Eye (tissue), 1 donor: ENCODE data around the gene SSC5D.
"Not testable (repeated sequence)": the region's sequence is repeated elsewhere in the genome, so short reads cannot be mapped to it uniquely, and the experiment has no call there.

ENCODE experiments used
- DNase-seq: peaks from one replicate; pipeline ENCODE4 v3.0.0-alpha.2; 2015

The SSC5D gene

DNA sequence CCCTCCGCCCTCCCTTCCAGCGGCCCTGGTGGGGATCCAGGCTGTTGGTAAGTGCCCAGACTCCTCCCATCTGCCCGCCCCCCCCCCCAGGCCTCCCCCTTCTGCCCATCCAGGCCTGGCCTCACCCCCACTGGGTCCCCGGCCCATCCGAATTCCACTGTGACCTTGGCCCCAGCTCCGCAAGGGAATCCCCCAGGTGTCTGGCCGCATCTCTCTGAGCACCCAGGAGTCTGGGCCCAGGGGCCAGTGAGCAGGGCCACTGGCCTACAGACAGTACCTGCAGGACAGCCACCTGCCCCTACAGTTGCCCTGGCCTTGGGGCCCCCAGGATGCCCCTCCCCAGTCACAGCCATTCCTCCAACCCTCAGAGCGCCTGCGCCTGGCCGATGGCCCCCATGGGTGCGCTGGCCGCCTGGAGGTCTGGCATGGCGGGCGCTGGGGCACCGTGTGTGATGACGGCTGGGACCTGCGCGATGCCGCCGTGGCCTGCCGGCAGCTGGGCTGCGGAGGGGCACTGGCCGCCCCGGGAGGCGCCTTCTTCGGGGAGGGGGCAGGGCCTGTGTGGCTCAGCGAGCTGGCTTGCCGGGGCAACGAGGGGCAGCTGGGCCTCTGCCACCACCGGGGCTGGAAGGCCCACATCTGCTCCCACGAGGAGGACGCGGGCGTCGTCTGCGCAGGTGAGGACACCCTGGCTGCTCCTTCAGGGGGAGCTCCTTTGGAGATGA is 912 bp downstream of the SSC5D start:
- DNase-seq: no peak

DNA sequence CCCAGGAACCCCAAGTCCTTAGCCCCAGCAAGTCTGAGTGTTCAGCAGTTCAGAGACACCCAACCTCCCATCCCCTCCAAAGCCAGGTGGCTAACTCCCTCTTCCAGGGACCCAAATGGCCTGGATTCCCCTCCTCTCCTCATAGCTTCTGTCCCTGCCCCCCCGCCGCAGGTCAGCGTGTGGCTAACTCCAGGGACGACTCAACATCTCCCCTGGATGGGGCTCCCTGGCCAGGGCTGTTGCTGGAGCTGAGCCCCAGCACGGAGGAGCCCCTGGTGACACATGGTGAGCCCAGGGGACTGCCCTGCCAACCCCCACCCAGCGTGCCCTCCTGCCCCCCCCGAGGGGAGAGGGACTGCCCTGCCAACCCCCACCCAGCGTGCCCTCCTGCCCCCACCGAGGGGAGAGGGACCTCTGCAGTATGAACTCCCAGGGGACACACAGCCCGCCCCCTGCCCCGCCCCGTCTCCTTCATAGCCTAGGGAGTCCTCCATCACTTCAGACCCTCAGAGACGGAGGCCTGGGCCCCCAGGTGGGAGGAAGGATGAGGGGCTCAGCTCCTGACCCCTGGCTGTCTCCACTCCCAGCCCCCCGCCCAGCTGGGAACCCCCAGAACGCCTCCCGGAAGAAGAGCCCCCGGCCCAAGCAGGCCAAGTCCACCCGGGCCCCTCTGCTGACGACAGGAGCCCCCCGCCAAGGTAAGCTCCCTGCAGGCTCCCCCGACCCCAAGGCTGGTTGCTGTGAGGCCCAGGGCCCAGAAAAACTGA is 1.7 kb downstream of the SSC5D start:
- DNase-seq: no peak

DNA sequence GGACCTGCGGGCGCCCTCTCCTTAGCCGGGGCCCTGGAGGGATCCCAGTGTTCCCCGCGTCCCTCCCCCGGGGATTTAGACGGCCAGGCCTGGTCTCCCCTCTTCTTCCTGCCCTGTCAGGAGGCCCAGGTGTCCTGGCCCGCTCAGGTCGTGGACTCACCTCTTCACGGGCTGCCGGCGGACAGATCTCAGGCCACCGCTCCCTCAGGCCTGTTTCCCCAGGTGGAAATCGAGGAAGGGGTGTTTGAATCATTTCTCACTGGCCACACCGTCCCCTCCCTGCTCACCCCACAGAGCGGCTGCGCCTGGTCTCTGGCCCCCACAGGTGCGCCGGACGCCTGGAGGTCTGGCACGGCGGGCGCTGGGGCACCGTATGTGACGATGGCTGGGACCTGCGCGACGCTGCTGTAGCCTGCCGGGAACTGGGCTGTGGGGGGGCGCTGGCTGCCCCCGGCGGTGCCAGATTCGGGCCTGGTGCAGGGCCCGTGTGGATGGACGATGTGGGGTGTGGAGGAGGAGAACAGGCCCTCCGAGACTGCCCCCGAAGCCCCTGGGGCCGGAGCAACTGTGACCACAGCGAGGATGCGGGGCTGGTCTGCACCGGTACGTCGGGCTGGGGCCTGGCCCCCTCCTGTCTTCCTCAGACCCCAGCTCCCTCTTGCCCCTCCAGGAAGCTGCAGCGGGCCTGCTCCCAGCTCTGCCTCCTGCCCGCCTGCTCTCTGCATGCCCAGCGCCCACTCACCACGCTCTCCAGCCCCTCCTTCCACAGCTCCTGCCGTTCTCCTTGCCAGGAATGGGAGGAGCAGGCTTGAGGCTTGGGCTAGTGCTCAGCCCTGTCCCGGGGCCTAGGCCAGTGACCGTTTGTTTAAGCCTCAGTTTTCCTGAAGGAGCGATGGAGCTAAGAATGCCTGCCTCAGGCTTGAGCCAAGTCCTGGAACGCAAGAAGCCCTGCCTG is 2.5 kb downstream of the SSC5D start:
- no peak for DNase-seq

DNA sequence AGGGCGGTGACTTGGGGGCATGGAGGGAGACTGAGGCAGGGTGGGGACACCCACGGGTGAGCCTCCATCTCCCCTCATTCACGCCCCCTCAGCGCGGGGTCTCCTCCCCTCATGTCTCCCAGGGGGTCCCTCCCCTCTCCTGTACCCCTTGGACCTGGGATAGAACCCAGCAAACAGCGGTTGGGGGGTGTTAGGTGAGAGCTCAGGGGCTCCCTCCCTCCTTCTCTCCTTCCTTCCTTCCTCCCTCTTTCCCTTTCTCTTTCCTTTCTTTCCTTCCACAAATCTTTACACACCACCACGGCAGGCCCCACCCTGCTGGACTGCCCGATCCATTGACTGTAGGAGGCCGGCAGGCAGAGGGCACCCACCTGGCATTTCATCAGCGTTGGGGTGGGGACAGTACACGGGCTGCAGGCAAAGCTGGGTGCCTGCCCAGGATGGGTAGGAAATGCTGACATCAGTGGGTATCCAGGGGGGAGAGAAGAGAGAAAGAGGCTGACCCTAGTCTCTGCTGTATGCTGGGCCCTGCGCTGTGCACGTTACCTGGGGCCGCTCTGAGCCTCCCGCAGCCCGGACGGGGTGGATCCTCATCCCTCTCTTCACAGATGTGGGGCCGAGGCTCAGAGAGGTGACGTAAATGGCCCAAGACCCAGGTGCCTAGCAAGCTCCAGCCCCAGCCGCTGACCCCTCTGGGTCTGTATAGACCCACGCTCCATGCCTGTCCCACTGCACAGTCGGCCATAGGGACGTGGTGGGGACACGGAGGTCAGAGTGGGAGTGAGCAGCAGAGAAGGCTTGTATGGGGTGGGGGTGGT is 3.5 kb downstream of the SSC5D start:
- no peak for DNase-seq

DNA sequence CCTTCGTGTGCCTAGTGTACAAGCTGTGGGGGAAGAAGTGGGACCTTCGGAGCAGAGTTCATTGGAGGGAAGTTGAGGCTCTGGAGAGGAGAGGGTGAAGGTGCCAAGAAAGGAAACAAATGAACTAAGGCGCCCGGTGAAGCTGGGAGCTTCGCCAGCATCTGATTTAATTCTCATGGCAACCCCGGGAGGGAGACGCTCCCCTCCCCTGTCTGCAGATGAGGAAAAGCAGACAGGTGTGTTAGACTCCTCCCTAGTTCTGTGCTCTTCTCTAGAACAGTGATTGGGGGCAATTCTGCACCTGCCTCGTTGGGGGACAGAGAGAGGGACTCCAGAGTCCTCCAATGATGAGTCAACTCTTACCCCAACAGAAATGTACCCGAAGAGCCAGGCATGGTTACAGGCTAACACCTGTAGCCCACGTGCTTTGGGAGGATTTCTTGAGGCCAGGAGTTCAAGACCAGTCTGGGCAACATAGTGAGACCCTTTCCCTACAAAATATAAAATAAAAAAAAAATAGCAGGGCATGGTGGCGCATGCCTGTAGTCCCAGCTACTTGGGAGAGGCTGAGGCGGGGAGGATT is 4.2 kb downstream of the SSC5D start:
- DNase-seq: no peak

DNA sequence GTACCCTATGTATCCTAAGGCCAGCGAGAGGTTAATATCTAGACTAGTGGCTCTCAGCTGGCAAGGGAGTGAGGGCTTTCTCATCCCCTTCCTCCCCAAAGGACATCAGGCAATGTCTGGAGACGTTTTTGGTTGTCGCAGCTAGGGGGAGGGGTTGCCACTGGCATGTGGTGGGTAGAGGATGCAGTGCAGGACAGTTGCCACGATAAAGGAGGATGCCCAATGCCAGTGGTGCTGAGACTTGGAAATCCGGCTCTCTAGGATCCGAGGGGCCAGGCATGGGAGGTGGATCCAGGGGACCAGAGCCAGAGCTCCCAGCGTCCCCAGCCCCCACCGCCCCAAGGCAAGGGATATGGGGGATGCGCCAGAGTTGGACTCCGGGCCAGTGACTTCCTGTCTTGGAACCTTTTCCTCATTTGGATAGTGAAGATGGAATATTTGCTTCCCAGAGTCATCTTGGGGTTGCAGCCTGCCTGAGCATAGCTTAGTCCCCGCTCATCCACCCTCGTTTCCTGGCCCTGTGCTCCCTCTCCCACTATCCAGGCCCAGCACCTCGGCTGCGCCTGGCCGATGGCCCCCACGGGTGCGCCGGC is 4.9 kb downstream of the SSC5D start:
- DNase-seq: no peak

DNA sequence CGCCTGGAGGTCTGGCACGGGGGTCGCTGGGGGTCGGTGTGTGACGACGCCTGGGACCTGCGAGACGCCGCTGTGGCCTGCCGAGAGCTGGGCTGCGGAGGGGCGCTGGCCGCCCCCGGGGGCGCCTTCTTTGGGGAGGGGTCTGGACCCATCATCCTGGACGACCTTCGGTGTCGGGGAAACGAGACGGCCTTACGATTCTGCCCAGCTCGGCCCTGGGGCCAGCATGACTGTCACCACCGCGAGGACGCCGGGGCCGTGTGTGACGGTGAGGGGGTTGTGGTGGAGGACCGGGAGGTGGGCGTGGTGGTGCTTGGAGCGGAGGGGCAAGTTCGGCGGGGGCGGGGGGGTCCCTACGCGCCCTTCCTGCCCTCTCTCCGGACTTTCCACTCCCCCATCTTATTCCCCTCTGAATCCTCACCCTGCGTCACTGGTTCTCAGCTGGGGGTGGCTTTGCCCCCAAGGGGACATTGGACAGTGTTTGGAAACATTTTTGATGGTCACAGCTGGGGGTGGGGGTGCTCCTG is 5.5 kb downstream of the SSC5D start:
- DNase-seq: no peak

DNA sequence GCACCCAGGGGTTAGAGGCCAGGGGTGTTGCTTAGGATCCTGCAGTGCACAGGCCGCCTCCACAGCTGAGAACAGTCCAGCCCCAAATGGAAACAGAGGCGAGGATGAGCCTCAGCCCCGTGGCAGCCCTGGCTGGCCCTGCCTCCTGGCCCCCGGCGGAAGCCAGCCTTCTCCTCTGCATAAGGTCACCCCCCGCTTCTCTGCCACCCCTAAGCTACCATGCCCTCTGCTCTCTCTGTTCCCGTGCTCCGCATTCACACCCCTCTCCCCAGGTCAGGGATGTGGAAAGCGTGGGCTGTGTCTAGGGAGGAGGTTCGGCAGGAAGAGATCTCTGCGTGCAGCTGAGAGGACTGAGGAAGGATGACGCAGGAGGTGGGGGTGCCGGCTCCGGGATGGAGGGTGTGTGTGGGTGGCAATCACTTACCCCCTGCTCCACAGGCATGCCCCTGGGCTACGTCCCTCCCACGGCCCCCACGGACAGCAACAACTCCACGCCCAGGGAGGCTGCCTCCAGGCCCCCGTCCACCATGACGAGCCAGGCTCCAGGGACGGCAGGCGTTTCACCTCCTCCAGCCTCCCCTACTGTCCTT is 6.0 kb downstream of the SSC5D start:
- no peak for DNase-seq

DNA sequence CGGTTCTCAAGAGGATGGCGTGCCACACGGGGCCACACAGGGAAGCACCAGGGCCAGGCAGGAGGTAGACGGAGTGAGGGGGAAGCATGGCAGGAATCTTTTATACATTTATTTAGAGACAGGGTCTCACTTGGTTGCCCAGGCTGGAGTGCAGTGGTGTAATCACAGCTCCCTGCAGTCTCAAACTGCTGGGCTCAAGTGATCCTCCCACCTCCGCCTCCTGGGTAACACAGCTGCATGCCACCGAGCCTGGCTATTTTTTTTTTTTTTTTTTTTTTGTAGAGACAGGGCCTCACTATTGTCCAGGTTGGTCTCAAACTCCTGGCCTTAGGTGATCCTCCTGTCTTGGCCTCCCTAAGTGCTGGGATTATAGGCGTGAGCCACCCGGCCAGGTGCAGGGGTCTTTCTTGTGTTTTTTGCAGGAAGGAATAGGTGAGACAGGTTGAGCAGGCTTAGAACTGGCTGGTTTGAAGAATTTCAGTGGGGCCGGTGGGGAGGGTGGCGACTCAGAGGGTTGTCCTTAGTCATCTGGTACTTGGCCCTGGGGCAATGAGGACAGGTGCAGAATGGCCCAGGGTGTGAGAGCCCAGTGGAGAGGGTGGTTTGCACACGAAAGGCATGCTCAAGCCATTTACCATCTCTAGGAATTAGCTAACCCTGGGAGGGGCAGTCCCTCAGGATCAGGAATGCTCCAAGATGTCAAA is 7.6 kb downstream of the SSC5D start:
- DNase-seq: no peak

DNA sequence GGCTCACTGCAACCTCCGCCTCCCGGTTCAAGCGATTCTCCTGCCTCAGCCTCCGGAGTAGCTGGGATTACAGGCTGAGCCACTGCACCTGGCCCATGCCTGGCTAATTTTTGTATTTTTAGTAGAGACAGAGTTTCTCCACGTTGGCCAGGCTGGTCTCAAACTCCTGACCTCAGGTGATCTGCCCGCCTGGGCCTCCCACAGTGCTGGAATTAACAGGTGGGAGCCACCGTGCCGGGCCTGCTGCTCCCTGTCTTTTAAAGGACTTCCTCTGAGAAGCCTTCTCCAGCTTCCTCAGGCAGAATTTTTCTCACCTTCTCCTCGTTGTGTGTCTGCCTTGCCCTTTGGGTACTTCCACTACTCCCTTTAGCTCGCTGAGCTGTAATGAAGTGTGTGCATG is 8.6 kb downstream of the SSC5D start:
- DNase-seq: not testable (repeated sequence)

DNA sequence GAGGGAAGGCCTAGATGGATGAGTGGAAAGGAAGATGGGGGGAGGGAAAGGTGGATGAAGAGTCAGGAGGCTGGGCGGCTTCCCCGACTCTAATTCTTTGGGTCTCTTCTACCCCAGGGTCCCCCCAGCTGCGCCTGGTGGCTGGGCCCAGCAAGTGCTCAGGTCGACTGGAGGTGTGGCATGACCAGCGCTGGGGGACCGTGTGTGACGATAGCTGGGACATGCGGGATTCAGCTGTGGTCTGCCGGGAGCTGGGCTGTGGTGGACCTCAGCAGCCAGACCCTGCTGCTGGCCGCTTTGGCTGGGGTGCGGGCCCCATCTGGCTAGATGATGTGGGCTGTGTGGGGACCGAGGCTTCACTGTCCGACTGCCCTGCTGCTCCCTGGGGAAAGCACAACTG is 9.5 kb downstream of the SSC5D start:
- no peak for DNase-seq

DNA sequence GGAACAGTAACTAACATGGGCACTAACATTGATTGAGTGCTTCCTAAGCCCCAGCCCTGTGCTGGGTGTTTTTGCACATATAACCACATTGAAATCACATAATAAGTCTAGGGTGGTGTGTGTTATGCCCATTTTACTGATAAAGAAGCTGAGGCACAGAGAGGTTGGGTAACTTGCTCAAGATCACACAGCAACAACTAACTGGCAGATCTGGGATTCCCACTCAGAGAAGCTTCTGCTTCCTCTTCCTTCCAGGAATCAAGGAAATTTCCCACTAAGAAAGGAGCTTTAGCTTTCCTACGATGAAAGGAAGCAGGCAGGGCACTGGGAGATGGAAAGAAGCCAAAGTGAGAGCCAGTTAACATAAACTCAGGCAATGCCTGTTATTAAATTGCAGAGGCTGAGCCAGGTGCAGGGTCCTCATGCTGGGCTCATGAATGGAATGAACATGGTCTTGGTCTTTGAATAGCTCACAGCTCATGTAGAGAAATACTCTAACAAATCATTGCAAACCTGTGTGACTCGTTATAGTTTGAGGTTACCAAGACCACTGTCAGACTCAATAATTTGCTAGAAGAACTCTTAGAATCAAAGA is 10.1 kb downstream of the SSC5D start:
- no peak for DNase-seq

DNA sequence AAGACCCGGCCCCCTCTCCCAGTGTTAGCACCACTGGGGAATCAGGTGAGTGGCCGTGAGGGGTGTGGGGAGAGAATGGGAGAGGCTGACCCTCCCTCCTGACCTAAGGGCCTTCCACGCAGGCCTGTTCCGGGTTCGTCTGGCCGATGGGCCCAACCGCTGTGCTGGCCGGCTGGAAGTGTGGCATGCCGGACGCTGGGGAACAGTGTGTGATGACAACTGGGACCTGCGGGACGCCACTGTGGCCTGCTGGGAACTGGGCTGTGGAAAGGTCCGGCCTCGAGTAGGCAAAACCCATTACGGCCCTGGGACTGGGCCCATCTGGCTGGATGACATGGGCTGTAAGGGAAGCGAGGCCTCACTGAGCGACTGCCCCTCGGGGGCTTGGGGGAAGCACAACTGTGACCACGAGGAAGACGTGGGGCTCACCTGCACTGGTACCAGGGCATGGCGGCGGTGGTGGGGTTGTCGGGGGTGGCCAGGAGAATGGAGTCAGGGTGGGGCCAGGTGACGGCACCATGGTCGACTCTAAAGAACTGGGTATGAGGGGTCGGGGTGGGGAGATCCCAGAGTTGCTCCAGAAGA is 12.2 kb downstream of the SSC5D start:
- DNase-seq: no peak

DNA sequence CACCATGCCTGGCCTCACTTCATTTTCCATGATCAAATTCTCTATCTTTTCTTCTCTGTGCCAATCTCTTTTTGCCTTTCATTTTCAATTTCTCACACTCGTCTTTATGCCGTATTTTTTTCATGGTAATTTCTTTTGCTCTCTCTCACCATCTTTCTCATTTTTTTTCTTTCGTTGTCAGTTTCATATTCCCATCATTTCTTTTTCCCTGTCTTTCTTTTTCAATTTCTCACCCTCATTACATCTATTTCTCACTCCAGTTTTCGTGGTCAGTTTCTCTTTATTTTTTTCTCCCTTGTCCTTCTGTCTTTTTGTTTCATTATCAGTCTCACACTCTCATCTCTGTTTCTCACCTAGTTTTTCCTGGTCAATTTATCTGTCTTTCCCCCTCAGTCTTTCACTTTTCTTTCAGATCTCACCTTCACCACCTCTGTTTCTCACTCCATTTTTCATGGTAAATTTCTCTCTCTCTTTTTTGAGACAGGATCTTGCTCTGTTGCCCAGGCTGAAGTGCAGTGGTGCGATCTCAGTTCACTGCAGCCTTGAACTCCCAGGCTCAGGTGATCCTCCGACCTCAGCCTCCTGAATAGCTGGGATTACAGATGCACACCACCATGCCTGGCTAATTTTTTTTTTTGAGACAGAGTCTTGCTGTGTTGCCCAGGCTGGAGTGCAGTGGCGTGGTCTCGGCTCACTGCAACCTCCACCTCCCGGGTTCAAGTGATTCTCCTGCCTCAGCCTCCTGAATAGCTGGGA is 14.1 kb downstream of the SSC5D start:
- no peak for DNase-seq

DNA sequence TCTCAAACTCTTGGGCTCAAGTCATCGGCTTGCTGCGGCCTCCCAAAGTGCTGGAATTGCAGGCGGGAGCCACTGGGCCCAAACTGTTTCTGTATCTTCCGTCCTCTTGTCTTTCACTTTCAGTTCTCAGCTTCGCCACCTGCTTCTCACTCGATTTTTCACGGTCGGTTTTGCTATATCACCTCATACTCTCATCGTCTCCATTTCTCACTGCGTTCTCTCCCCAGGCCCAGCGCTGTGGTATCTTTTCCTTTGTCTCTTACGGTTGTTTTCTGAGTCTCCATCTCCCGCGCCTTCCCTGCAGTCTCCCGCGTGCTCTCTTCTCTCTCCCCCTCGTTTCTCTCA is 14.9 kb downstream of the SSC5D start:
- DNase-seq: no peak

DNA sequence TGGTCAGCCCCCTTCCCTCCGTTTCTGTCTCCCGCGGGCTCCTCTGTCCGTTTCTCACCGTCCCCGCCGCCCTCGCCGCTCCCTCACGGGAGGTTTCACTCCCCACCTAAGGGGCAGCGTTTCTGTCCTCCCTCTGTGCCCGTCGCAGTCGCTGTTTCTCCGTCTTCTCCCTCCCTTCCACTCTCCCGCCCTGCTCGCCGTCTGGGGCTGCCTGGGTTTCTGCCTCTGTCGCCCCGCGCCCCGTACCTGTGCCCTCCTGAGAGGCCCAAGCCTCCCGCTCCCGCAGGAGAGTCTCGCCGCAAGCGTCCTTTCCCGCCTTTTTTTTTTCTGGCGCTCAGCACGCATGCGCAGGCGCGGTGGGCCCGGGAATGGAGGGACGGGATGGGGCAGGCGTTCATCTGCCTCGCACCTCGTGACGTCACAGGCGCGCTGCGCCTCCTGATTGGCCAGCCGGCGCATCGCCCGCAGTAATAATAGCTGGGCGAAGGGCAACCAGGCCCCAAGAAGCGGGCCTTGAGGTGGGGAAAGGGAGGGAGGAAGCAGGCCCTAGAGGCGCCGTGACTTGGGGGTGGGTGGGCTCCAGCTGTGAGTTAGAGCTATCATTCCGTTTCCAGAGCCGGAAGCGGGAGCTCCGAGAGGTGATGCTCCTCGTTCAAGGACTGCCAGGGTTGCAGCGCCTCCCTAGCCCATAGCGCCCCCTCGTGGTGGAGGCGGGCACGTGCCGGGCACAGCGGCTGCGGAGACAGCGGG is 15.4 kb downstream of the SSC5D start:
- DNase-seq: peak; percentile 95

DNA sequence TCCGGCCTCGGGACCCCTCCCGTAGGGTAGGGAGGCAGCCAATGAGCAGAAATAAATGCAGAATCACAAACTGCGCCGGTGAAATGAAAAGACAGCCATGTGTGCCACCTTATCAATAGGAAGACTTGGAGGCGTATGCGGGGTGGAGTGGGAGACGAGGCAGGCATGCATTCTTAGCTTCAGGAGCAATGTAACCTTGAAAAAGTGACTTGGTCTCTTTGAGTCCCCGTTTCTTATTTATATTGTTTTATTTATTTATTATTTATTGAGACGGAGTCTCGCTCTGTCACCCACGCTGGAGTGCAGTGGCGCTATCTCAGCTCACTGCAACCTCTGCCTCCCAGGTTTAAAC is 16.0 kb downstream of the SSC5D start:
- DNase-seq: no peak

DNA sequence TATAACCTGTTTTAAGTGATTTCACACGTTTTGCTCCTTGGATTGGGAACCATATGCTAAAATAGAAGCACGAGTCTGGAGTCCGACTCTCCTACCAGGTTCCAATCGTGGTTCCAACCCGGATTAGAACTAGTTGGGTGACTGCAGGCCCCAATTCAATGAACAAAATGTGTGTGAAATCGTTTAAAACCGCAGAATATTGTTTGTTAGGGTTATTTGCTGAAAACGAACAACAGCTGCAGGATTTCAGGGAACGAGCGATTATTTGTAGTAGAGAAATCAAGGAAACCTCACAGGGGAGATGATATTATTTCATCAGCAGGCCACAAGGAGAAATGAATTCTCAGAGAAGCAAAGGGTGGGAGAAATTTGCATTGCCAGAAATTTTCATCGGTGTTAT is 16.7 kb downstream of the SSC5D start:
- DNase-seq: no peak
